Mucosa of gallbladder (tissue), 1 donor: Measurements from ENCODE around the gene BNC1. TPM values are rescaled to one million over a fixed set of nuclear protein-coding genes. Genes with fewer than 3 reads are reported as not detected.

Experiments used
- DNase-seq: peaks from one replicate; pipeline ENCODE4 v3.0.0-alpha.2; 2020; ENCODE audit warnings: low spot score
- total RNA-seq: library from RNA; stranded (reverse); gene quantifications from one replicate; pipeline ENCODE4 v1.2.1, GENCODE V29; 2021
- donor health status: DM: no; HTN: no; CAD: no.

Gene BNC1
- total RNA-seq = not detected

DNA sequence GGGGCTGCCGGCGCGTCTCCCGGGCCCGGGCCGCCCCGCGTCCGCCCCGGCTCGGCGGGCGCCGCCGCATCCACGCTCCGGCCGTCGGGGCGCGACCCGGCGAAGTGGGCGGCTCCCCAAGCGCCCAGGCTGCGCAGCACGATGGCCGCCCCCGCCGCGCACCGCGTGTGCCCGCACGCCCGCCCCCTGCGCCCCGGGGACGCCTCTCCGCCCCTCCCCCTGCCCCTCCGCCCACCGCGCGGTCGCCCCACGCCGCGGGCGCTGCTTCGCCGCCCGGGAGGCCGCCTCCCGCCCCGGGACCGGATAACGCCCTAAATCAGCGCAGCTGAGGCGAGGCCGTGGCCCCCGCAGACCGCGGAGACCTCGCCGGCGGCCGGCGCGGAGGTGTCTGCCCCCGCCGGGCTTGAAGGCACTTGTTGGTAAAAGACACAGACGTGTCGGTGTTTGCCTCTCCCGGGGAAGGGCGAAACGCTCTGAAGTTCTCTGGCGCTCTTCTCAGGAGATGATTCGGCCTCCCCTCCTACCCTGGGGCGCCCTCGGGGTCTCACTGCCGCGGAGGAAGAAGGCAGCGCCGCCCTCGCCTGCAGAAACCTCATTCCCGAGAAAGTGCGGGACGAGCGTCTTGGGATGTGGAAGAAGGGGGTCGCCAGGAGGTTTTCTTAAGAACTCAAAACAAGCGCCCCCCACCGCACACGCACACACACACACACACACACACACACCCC lies at the start of gene BNC1:
TSS of gene BNC1 (minus strand) at position 106 of the 725 bp plus-strand sequence. CDS start at position 70, 36 bp downstream.
- DNase-seq = no peak

GRCh38 chr15:83327041-83327440 lies 42.6 kb upstream of the BNC1 start:
- no peak for DNase-seq

DNA sequence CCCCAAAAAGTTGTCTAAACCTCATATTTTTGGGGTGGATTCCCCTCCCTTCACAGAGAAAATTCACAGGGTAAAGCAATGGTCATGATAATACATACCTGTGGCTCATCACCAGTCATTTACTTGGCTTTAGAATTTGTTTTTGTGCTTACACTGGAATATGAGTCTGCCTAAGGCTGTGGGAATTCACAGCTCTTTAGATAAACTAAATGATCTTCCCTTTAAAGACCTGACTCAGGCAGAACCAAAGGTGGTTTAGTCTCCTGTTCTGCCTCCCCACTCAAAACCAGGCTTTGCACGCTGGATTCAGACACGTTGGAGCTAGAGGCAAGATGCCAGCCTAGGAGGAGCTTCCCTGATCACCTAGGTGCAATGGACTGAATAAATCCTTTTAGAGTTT lies 40.3 kb upstream of the BNC1 start:
- no peak for DNase-seq

DNA sequence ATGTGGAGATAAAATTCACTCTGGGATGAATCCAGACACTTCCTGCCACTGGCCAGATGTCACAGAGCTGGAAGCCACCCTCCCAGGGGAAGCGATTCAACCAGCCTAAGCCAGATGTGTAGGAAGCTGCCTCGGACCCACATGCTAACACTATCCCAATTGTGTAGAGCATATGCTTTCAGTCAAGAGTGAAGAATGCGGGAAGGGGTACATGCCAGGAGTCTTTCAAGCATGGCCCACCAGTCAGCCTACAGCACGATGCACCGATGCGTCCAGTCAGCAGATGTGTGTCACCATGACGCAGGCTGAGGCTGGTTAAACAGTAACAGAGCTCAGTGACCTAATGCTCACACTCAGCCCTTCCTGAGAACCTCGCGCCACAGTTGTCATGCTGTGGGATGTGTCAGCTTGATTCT lies 38.8 kb upstream of the BNC1 start:
- peak; percentile 54 for DNase-seq

DNA sequence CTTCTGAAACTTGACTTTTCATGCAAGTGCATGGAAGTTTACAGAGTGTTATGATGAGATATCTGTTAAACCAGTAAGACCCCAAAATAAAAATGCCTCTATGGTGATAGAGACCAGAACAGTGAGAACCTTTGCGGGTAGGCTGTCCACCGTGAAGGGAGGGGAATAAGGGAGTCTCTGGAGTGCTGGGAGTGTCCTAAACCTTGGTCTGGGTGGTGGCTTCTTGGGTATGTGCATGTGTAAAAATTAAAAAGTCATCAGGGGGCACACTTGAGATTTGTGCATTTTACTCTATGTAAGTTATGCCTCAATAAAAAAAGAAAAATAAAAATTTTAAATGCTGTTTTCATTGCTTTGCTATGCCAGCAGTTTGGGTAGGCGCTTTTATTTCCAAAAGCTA lies 38.2 kb upstream of the BNC1 start:
- DNase-seq = no peak

DNA sequence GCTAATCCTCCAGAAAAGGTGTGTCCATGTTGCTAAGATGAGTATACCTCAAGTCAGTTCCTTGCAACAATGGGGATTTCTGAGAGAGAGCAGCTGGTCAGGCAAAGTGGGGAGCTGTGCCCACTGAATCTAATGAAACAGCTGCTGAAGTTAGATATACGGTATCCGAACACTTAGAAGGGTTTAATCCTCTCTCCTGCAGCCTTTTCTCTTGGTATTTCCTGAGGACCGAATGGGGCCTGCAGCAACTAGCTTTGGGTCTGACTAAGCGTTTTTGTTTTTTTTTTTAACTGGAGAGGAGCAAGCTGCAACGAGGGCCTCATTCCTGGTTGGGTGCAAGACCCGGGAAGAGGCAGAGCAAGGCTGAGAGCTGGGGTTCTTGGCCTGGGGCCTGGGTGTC lies 37.6 kb upstream of the BNC1 start:
- DNase-seq = no peak

DNA sequence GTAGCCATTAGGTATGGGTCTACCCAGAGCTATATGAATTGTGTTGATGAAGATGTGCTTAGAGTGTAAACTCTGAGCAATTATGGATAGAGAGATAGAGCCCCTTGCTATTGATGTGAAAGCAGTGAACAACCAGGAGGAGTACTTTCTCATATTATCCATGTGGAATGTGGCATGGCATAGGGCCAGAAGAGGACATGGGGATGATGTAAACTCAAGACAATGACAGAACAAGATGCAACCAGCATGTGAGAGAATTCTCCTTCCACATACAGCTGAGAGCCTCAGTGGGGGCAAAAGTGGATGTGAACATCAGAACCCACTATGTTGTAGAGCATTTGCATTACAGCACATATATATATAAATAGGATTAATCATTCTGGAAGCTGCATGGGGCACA lies 36.4 kb upstream of the BNC1 start:
- no peak for DNase-seq

DNA sequence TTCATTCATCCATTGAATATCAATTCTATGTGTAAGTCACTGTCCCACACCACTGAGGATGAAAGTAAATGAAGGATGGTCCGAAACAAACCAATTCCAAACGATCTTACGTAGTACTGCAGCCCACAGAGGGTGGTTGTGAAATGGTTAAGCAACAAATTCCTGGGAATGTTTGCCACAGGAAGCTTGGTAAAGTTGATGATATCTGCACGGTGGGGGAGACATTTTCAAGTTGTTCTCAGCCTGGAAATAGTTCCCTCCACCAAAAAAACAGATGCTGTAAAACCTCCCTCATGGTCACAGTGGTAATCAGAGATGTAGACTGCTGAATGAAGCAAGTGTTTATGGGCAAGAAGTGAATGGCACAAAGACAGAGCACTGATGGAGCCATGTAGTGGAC lies 35.9 kb upstream of the BNC1 start:
- DNase-seq = no peak

DNA sequence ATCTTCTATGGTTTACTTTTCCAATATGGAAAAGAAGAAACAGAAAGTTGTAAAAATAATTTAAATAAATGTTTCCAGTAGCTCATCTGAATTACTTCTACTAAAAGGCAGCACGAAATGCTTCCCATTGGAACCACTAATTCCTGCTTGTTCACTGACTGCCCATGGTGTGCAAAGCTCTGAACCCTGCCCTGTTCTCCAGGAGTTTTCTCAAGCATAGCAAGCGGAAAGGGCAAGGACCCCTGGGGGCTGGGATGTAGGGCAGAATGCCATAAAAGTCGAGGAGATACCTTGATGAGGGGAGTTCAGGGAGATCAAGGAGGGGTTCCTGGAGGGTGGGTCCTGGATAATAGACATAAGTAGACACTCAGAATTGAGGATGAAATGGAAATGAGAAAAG lies 35.3 kb upstream of the BNC1 start:
- DNase-seq = no peak

- no peak for DNase-seq
These were observed 34.5 kb upstream of the BNC1 start for GRCh38 chr15:83318861-83319415.

- DNase-seq = no peak
These were observed 33.6 kb upstream of the BNC1 start for GRCh38 chr15:83318036-83318435.

DNA sequence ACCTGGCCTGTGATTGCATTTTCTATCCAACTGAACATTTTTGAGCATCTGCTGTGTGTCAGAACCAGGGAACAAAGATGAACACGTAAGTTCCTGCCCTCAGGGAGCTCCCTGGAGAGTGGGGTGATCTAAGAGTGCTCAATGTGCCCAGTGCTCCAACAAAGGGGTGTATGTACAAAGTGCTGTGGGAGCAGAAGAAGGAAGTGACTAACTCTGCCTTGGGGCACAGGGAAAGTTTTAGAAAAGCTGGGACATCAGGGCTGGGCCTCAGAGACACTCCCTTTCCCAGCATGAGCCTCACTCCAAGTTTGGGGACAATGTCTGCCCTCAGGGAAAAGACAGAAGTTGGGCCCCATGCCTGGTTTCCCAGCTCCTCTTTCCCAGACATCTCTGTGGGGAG lies 27.6 kb upstream of the BNC1 start:
- no peak for DNase-seq

GRCh38 chr15:83310521-83311456 lies 26.3 kb upstream of the BNC1 start:
- DNase-seq = no peak

DNA sequence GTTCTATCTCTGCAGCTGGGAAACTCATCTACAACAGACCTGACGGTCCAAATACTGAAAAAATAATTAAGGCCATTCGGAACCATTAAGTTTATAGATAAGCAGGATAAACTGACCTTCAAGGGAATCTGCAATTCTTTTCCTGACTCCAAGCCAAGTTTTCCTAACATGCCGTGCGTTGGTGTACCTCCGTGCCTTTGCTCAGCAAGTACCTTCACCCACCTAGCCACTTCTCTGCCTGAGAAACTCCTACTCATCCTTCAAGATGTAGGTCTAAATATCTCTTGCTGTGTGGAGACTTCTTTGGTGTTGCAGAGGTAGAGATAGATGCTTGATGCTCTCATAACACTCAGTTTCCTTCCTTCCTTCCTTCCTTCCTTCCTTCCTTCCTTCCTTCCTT lies 24.2 kb upstream of the BNC1 start:
- DNase-seq = no peak

- DNase-seq = no peak
These were observed 22.1 kb upstream of the BNC1 start for GRCh38 chr15:83306561-83306960.

DNA sequence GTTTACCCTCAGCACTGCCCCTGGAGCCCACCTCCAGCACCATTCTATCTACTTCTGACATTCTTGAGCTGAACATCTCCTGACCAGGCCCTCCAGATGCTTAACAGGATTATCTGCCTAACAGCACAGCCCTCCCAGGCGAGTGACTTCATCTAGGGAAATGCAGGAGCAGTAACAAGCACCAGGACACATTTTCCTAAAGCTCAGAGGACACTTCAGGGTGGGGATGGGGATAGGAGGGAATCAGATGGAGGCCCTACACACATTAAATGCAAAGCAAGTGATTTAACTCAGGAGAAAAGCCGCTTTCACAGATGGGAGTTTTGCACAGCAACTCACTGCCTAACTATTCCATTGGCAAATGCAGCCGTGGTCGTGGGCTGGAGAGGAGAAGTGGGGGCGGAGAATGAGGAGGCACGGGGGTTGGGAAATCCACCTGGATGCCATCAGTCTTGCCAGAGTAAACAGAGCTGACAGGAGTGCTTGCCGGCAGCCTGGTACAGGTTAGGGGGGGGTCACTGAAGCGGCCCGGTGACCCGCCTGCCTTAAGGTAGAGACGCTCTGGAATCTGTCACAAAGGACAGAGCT lies 21.3 kb upstream of the BNC1 start:
- peak; percentile 29 for DNase-seq

DNA sequence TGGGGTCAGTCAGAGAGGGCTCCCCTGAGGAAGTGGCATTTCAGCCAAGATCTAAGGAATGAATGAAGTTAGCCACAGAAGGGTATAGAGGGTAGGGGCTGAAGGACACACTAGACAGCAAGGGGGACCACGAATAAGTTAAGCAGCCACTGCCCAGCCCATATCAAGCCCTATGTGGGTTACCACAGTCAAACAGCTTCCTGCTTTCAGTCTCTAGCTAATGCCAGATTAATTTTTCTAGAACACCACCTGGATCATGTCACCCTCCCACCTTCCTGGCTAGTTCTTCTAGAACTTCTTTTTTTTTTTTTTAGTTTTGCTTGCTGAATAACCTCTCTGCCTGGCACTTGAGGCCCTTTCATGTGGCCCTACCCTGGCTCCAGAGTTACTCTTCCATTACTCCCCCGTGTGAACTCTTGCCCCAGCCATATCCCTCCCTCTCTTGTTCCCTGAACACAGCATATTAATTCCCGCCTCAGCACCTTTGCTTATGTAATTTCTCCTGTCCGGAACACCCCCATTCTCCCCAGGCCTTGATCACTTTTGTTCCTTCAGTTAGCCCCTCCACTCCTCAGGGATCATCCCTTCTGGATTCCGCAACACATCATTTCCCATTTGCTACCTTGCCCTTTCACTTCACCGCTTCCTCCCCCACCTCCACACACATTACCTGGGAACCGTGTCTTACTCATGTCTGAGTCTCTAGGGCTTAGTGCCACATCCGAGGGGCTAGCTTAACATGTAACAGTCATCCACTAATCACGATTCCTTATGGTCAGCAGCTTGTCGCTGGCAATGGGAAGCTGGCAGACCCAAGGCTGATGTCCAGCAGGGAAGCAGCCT lies 20.6 kb upstream of the BNC1 start:
- DNase-seq = no peak

DNA sequence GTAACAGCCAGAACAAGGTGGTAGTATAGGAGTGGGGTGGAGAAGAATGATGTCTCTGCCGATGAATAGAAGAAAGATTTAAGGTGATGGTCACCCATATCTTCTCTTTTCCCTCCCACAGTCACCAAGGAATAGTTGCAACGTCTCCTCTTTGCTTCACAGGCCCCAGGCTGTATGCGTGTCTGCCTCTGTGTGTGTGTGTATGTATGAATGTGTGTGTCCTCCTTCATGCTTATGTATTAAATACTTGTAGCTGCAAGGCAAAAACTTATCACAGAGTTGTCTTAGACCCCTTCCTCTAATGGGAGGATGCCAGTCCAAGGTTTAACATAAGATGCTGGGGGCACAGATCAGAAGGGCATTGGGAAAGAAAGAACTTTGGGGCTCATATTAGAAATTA lies 19.1 kb upstream of the BNC1 start:
- no peak for DNase-seq

- DNase-seq = no peak
These were observed 16.4 kb upstream of the BNC1 start for GRCh38 chr15:83300826-83301225.

- no peak for DNase-seq
These were observed 15.0 kb upstream of the BNC1 start for GRCh38 chr15:83299462-83299861.

GRCh38 chr15:83295417-83295816 lies 11.0 kb upstream of the BNC1 start:
- DNase-seq = no peak
